ENCODE measurements around the gene RAB11FIP3. TPM values are rescaled to one million over a fixed set of nuclear protein-coding genes. Genes with fewer than 3 reads are reported as not detected.
"Not testable (repeated sequence)": the region's sequence is repeated elsewhere in the genome, so short reads cannot be mapped to it uniquely, and the experiment has no call there.

Gene RAB11FIP3, protein sequence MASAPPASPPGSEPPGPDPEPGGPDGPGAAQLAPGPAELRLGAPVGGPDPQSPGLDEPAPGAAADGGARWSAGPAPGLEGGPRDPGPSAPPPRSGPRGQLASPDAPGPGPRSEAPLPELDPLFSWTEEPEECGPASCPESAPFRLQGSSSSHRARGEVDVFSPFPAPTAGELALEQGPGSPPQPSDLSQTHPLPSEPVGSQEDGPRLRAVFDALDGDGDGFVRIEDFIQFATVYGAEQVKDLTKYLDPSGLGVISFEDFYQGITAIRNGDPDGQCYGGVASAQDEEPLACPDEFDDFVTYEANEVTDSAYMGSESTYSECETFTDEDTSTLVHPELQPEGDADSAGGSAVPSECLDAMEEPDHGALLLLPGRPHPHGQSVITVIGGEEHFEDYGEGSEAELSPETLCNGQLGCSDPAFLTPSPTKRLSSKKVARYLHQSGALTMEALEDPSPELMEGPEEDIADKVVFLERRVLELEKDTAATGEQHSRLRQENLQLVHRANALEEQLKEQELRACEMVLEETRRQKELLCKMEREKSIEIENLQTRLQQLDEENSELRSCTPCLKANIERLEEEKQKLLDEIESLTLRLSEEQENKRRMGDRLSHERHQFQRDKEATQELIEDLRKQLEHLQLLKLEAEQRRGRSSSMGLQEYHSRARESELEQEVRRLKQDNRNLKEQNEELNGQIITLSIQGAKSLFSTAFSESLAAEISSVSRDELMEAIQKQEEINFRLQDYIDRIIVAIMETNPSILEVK
- 10 to 100 TPM; 25.9 to 32.1 TPM for total RNA-seq

DNA sequence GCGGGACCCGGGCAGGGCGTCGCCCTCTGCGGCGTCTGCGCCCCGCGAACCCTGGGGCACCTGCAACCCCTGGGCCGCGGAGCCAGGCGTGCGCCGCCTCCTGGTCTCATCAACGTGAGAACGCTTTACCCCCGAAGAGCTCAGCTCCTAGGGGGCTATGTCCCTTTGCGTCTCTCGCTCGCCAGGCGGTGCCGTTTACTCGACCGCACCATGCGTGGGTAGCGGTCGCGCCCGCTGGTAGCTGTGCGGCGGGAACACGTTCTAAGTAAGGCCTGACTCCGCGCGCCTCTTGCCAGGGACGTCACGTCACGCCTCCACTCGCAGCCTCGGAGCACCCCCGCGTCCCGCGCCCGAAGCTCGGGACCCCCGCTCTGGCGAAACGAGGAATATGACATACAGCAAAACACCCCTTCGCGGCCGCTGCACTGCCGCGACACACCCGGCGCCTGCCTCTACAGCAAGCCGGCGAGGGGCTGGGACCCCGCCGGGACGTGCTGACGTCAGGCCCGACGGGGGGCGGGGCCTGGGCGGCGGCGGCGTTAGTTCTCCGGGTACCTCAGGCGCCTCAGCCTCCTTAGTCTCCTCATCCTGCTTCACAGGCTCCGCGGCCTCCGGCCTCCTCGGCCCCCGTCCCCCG, at the start of gene RAB11FIP3:
Gene RAB11FIP3 (plus strand): TSS at position 568 of the 637 bp plus-strand sequence. CDS start 358 bp downstream, outside the sequence.
- ATAC-seq, result peak; percentile 94
- peaks cover 11% of the 10 kb centered on the region for H3K36me3 Mint-ChIP-seq

DNA sequence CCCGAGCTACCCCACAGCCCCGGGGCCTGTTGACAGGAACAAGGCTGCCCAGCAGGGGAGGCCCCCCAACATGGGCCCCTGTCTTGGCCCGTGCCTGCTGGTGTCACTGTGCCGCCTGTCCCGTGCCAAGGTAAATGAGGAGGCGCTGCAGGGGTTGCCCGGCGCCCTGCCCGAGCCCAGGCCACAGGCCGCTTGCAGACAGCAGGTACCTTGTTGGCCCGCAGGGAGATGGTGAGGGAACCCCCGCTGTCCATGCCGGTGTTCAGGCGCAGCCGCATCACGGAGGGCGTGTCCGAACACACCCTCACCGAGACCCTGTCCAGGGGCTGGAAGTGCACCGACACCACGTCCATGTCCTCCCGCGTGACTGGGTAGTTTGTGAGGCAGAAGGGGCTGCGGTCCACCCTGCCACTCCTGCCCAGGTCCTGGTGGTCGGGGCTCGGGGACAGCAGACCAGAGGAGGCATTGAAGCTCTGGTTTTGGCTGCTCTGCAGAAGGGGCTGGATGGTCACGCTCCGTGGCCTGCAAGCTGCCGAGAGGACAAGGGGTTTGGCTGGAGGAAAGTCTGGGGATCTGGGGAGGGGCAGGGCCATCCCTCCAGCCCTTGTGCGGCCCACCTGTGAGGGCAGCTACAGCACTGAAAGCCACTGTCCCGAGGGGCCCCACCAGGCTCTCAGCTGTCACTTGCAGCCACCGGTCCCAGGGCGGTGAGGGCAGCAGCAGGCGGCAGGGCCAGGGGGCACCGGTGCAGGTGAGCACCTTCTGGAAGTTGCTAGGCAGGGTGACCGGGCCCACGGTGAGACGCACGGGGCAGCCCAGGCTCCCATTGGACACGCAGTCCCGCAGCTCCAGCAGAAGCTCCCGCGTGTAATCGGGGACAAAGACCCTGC, 49.3 kb upstream of the RAB11FIP3 start:
- Mint-ChIP-seq H3K27ac (no peak overlapping the region), H3K4me1 (peaks cover 6% of the 10 kb centered on the region), H3K36me3 (peaks cover 3% of the 10 kb centered on the region), H3K27me3 (no peaks in the 10 kb centered on the region), H3K9me3 (ENCODE audit: low read depth) (no peaks in the 10 kb centered on the region), H3K4me3 (no peak overlapping the region)
- peak; percentile 39 for DNase-seq
- ATAC-seq, result no peak
- CTCF ChIA-PET, result interaction anchor here (0.5 kb wide), 1 partner anchor 11 kb away, joined by 4 read pairs; no protein-coding TSS in a partner anchor

More for the DNA sequence above, at the start of gene RAB11FIP3:
- CTCF ChIA-PET, result interaction anchor here (1.0 to 1.8 kb wide), 4 partner anchors 24 to 328 kb away, joined by 3 to 7 read pairs (median 4); partner anchors contain the start of gene DECR2
- Mint-ChIP-seq H3K27me3 (peaks cover 11% of the 10 kb centered on the region), H3K4me3 (peak within 1 kb of the TSS; percentile 74), H3K27ac (peak within 1 kb of the TSS; percentile 81), H3K9me3 (ENCODE audit: low read depth) (no peaks in the 10 kb centered on the region), H3K4me1 (peaks cover 25% of the 10 kb centered on the region)
- DNase-seq, result peak; percentile 87

DNA sequence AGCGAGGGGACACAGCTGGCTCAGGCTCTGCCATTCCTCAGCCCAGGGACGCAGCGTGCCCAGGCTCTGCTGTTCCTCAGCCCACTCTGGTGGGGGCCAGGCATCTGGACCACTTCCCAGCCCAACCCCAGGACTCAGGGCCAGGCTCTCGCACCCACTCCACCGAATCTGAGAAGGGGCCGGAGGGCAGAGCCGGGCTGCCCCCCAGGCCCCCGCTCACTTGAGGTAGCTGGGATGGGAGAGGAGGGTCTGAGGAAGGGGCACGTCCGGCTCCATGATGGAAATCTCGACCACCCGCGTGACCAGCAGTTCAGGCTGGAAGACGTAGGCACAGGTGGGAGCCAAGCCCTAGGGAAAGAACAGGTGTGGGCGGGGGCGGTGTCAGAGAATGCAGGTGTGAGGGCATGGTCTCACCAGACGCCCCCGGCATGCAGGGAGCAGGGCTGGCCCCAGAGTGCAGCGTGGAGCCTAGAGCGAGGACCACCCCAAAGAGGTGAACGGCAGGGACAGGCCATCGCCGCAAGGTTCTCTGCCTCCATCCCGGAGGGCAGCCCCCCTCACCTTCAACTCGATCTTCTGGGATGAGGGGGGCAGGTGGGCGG, 48.5 kb upstream of the RAB11FIP3 start:
- Mint-ChIP-seq H3K36me3 (peaks cover 2% of the 10 kb centered on the region), H3K27ac (no peak overlapping the region), H3K27me3 (no peaks in the 10 kb centered on the region), H3K4me3 (no peak overlapping the region), H3K9me3 (ENCODE audit: low read depth) (no peaks in the 10 kb centered on the region), H3K4me1 (peaks cover 6% of the 10 kb centered on the region)
- DNase-seq, result peak; percentile 39
- ATAC-seq, result no peak
- CTCF ChIA-PET, result interaction anchor here (0.5 kb wide), 1 partner anchor 10 kb away, joined by 4 read pairs; no protein-coding TSS in a partner anchor

DNA sequence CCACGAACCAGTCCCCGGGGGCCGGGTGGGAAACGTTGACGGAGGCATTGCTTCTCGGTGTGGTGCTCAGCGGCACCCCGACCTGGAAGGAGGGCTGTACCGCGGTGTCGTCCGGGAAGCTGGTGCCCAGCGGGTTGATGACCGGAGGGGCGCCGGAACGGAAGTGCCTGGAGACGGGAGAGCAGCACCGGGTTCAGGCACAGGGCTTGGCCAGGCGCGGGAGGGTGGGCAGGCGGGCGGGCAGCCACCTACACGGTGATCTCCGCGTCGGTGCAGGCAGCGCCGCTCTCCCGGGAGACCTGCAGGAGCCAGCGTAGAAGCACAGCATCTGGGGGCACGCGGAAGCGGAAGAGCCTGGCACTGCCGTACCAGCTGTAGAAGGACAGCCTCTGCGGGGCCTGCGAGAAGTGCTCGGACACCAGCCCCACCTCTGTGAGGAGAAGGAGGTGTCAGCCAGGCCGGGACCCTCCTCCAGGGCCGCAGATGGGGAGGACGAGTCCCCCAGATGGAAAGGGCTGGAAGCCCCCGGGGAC, 48.0 kb upstream of the RAB11FIP3 start:
- Mint-ChIP-seq H3K4me3 (no peak overlapping the region), H3K9me3 (ENCODE audit: low read depth) (no peaks in the 10 kb centered on the region), H3K4me1 (peaks cover 8% of the 10 kb centered on the region), H3K27me3 (no peaks in the 10 kb centered on the region), H3K36me3 (peaks cover 1% of the 10 kb centered on the region), H3K27ac (no peak overlapping the region)
- ATAC-seq, result no peak
- peak; percentile 39 for DNase-seq
- CTCF ChIA-PET, result no interaction called here

DNA sequence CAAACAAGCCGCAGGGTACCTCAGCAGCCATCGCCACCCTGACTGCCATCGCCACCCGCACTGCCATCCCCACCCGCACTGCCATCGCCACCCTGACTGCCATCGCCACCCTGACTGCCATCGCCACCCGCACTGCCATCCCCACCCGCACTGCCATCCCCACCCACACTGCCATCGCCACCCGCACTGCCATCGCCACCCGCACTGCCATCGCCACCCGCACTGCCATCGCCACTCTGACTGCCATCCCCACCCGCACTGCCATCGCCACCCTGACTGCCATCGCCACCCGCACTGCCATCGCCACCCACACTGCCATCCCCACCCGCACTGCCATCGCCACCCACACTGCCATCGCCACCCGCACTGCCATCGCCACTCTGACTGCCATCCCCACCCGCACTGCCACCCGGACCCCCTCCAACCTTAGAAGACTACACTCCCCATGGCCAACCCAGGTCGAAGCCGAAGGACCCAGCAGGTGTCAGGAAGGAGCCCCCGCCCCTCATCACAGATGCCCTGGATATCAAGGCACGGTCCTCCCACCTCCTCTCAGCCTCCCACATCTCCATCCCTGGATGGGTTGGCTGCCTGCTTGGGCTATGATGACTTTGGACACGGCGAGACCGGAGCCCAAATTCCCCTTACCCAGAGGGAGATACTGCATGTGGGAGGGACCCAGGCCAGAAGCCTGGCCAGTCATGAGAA, 47.2 kb upstream of the RAB11FIP3 start:
- H3K4me3 Mint-ChIP-seq; H3K9me3 Mint-ChIP-seq (ENCODE audit: low read depth); CTCF ChIA-PET; ATAC-seq; H3K27ac Mint-ChIP-seq; DNase-seq; H3K27me3 Mint-ChIP-seq; H3K36me3 Mint-ChIP-seq: not testable (repeated sequence)
- H3K4me1 Mint-ChIP-seq, result peaks cover 15% of the 10 kb centered on the region

DNA sequence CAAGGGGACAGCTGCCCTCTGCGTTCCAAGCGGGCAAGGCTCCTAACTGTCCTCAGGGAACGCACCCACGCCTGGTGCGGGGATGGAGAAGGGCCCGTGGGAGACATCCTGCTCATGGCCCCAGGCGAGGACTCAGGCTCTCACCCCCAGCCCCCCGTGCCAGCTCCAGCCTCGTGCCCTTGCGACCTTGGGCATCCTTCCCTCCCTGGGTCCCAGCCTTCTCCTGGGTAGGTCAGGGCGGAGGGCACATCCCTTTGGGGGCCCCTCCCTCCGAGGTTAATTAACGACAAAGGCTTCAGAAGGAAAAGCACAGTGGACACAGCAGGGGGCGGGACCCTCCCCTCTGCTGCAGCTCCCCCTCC, 46.6 kb upstream of the RAB11FIP3 start:
- CTCF ChIA-PET, result no interaction called here
- peaks cover 20% of the 10 kb centered on the region for H3K4me1 Mint-ChIP-seq
- H3K9me3 Mint-ChIP-seq (ENCODE audit: low read depth), result no peaks in the 10 kb centered on the region
- H3K36me3 Mint-ChIP-seq, result peaks cover 1% of the 10 kb centered on the region
- H3K4me3 Mint-ChIP-seq, result no peak overlapping the region
- no peak for ATAC-seq
- DNase-seq, result no peak
- H3K27ac Mint-ChIP-seq, result no peak overlapping the region
- H3K27me3 Mint-ChIP-seq, result peaks cover 5% of the 10 kb centered on the region

DNA sequence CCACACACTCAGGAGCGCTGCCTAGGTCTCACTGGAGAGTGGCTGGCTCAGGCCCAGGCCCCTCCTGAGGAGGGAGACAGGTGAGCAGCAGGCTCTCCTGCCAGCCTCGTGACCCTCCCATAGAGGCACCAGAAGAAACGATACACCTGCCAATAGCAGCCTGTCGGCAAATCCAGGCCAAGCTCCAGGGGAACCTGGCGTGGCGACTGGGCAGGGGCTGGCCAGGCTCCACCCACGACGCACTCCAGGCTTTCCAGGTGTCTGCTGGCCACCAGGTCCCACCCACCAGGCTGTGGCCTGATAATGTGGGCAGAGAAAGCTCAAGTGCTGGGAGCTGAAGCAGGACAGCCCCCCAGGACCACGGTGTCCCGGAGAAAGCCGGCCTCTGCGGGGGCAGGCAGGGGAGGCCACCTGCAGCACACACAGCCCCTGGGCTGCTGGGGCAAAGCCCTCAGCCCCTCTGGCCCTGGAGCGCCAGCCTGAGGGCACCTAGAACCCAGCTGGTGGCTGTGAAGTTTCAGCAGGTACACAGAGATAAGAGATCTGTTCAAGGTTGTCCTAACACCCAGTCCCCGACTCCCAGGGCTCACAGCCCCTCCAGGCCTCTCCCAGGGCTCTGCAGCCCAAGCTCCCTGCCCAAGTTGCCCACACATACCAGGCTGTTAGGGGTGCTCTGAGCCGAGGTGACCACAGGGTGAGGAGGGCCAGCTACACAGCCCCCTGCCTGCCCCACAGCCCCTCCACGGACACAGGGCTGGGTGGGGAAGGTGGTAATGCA, 46.1 kb upstream of the RAB11FIP3 start:
- no peak overlapping the region for H3K4me3 Mint-ChIP-seq
- no peak for DNase-seq
- CTCF ChIA-PET, result no interaction called here
- peaks cover 1% of the 10 kb centered on the region for H3K36me3 Mint-ChIP-seq
- ATAC-seq, result no peak
- H3K9me3 Mint-ChIP-seq (ENCODE audit: low read depth), result no peaks in the 10 kb centered on the region
- H3K4me1 Mint-ChIP-seq, result peaks cover 20% of the 10 kb centered on the region
- peaks cover 5% of the 10 kb centered on the region for H3K27me3 Mint-ChIP-seq
- peak overlapping the region; percentile 69 for H3K27ac Mint-ChIP-seq

DNA sequence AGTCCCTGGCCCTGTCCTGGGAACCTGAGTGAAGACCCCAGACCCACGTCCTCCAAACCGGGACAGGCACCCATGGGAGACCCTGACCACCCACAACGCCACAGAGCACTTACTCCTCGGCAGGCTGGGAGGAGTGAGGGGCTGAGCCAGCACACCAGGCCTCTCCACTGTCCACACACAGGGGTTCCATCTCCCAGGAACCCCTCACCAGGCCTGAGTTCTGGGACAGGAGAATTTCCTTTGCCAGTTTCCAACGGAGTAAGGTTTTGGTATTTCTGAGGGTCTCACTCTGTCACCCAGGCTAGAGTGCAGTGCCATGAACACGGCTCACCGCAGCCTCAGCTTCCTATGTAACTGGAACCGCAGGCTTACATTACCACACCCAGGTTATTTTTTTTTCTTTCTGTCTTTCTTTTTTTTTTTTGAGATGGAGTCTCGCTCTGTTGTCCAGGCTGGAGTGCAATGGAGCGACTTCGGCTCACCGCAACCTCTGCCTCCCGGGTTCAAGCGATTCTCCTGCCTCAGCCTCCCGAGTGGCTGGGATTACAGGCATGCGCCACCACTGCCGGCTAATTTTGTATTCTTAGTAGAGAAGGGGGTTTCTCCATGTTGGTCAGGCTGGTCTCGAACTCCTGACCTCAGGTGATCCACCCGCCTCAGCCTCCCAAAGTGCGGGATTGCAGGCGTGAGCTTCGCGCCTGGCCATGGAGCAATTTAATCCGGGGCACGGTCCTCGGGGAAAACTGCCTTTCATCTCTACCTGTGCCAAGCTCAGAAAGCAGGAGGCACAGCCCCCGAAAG, 45.3 kb upstream of the RAB11FIP3 start:
- DNase-seq (peak; percentile 47), ATAC-seq (no peak)
- Mint-ChIP-seq H3K9me3 (ENCODE audit: low read depth) (no peaks in the 10 kb centered on the region), H3K4me1 (peaks cover 20% of the 10 kb centered on the region), H3K27me3 (peaks cover 5% of the 10 kb centered on the region), H3K4me3 (peak overlapping the region; percentile 58), H3K27ac (peak overlapping the region; percentile 69), H3K36me3 (peaks cover 1% of the 10 kb centered on the region)
- CTCF ChIA-PET, result interaction anchor here (1.3 kb wide), 2 partner anchors 10 to 28 kb away, joined by 4 to 5 read pairs; partner anchors contain the start of genes AXIN1 and MRPL28

DNA sequence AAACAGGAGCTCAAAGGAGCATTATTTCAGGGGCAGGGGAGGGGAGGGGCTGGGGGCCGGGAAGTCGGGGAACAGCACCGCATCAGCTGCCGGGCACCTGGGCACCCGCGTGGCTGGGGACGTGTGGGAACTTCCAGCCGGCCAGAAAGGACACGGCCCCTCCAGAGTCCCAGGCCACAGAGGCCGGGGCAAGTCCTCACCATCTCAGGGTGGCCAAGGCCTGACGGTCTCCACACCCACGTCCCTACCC, 44.8 kb upstream of the RAB11FIP3 start:
- peak overlapping the region; percentile 64 for H3K4me3 Mint-ChIP-seq
- peaks cover 1% of the 10 kb centered on the region for H3K36me3 Mint-ChIP-seq
- H3K27me3 Mint-ChIP-seq, result peaks cover 5% of the 10 kb centered on the region
- peaks cover 20% of the 10 kb centered on the region for H3K4me1 Mint-ChIP-seq
- ATAC-seq (no peak), DNase-seq (no peak)
- CTCF ChIA-PET, result interaction anchor here (1.3 kb wide), 2 partner anchors 10 to 28 kb away, joined by 4 to 5 read pairs; partner anchors contain the start of genes AXIN1 and MRPL28
- no peak overlapping the region for H3K27ac Mint-ChIP-seq
- H3K9me3 Mint-ChIP-seq (ENCODE audit: low read depth), result no peaks in the 10 kb centered on the region

DNA sequence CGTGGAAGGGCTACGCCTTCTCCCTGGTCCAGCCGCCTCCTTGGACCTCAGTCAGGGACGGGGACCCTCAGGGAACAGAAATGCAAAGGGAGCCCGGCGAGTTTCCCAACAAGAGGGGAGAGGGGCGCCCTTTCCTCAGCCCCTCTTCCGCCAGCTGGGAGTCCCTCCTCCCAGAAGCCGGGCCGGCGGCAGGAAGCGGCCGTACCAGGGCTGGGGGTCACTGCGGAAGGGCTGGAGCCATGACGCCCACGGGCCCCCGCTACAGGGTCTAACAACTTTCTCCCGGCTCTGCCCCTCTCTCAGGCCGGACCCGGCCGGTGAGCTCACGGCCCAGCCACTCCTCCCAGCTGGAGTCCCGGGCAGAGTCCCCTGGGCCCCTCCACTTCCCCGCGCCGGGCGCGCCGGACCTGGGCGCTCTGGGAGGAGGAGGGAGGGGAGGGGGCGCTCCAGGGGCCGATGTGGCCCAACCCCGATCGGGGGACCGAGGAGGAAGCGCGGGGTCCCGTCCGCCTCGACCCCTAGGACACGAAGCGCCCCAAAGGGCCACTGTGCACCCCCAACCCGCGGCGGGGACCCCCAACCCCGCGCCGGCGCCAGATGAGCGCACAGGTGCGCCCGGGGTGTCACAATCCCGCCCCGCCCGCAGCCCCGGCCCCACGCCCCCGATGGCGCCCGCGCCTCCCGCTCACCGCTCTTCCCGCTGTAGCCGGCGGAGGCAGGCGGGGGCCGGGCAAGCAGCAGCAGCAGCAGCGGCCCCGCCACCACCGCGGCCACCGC, 44.2 kb upstream of the RAB11FIP3 start:
- CTCF ChIA-PET, result interaction anchor here (1.3 kb wide), 2 partner anchors 11 to 29 kb away, joined by 4 to 5 read pairs; partner anchors contain the start of genes AXIN1 and MRPL28
- H3K27ac Mint-ChIP-seq, result no peak overlapping the region

More for the DNA sequence above, 44.2 kb upstream of the RAB11FIP3 start:
- H3K9me3 Mint-ChIP-seq (ENCODE audit: low read depth), result no peaks in the 10 kb centered on the region
- H3K27me3 Mint-ChIP-seq, result peaks cover 5% of the 10 kb centered on the region
- ATAC-seq (peak; percentile 51), DNase-seq (peak; percentile 44)
- peak overlapping the region; percentile 64 for H3K4me3 Mint-ChIP-seq
- peaks cover 20% of the 10 kb centered on the region for H3K4me1 Mint-ChIP-seq
- peaks cover under 1% of the 10 kb centered on the region for H3K36me3 Mint-ChIP-seq
